ENCODE measurements around the gene KMT2E.

DNA sequence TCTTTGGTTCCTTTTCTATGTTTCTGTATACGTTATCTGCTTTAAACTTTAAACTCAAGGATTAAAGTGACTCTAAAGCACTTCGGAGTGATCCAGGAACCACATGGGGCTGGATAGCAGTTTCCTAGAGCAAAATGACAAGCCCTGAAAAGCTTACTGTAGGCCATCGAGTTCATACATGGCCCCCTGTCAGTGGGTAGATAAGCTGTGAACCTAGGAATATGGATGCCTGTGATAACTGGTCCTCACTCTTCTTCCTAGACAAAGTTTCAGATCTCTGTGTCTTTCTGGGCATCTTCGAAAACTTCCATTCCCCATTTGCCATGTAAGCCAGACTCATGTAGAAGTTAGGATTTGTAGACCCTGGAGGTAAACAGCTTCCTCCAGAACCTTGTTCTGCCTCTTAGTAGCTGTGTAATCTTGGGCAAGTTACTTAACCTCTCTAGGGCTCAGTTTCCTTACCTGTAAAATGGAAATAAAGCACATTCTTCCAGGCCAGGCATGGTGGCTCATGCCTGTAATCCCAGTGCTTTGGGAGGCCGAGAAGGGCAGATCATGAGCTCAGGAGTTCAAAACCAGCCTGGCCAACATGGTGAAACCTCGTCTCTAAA, 49.3 kb upstream of the KMT2E start:
- TF ChIP-seq, protein P1, sequence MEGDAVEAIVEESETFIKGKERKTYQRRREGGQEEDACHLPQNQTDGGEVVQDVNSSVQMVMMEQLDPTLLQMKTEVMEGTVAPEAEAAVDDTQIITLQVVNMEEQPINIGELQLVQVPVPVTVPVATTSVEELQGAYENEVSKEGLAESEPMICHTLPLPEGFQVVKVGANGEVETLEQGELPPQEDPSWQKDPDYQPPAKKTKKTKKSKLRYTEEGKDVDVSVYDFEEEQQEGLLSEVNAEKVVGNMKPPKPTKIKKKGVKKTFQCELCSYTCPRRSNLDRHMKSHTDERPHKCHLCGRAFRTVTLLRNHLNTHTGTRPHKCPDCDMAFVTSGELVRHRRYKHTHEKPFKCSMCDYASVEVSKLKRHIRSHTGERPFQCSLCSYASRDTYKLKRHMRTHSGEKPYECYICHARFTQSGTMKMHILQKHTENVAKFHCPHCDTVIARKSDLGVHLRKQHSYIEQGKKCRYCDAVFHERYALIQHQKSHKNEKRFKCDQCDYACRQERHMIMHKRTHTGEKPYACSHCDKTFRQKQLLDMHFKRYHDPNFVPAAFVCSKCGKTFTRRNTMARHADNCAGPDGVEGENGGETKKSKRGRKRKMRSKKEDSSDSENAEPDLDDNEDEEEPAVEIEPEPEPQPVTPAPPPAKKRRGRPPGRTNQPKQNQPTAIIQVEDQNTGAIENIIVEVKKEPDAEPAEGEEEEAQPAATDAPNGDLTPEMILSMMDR (conservative IDR thresholded peaks at IDR 0.05; ENCODE audit: low read depth, low read length): no peak
- TF ChIP-seq EZH2 (IDR thresholded peaks at IDR 0.05; ENCODE audit: borderline replicate concordance, low read depth, low read length, poor library complexity, severe bottlenecking): no peak
